Suprapubic skin (tissue), 4 donors: Measurements from ENCODE around the gene THSD7A.

Source experiments
- CTCF ChIP-seq, 2 donors: fragments of 200-600 bp in 1 of 2; fragments of 450-650 bp in 1 of 2; sonication (generic) in 1 of 2; IDR thresholded peaks; one replicate each; pipeline ENCODE4 v1.5.1; 2016 to 2019; ENCODE audit warnings: antibody characterized with exemption in 2 of 2, mild to moderate bottlenecking in 1 of 2, moderate library complexity in 1 of 2
- POLR2A ChIP-seq, 2 donors: fragments of 450-650 bp; IDR thresholded peaks; one replicate each; pipeline ENCODE4 v1.6.1; 2017; ENCODE audit warnings: antibody characterized with exemption in 2 of 2, mild to moderate bottlenecking in 2 of 2, moderate library complexity in 2 of 2
- POLR2AphosphoS5 ChIP-seq, 3 donors: sonication (generic); formaldehyde crosslinking; IDR thresholded peaks; one replicate each; pipeline ENCODE4 v1.6.1; 2017; ENCODE audit warnings: antibody characterized with exemption in 3 of 3

- TF ChIP-seq POLR2A (IDR thresholded peaks at IDR 0.05): no peak
- no peak for TF ChIP-seq POLR2AphosphoS5 (IDR thresholded peaks at IDR 0.05)
- TF ChIP-seq CTCF (IDR thresholded peaks at IDR 0.05): no peak
Measured at GRCh38 chr7:11819947-11820346, 12.1 kb downstream of the THSD7A start.
